Kidney (tissue), 14 donors: ENCODE results near the gene SDC3. TPM values are rescaled to one million over a fixed set of nuclear protein-coding genes. Genes with fewer than 3 reads are reported as not detected.

Experiments used
- DNase-seq, 5 donors: peaks; one replicate each; pipeline ENCODE4 v3.0.0-alpha.2; 2013 to 2020
- FAIRE-seq: peaks from 2 replicates; lab custom pipeline; 2012; peaks lifted over from hg19 to GRCh38; lab: Jason Lieb, UNC
- H3K27ac ChIP-seq, 2 donors: one replicate each; pipeline ENCODE4 v1.7.0; 2013; ENCODE audit warnings: low read depth in 2 of 2, low read length in 2 of 2, inconsistent platforms in 1 of 2
- H3K27me3 ChIP-seq: one replicate; pipeline ENCODE4 v1.7.1; 2013; ENCODE audit warnings: low read length, inconsistent platforms; ENCODE audit not compliant: control insufficient read depth, insufficient read depth
- H3K36me3 ChIP-seq, 3 donors: one replicate each; pipeline versions ENCODE4 v1.7.0 to v1.7.1; 2013; ENCODE audit warnings: low read length in 3 of 3, control low read depth in 1 of 3, inconsistent platforms in 1 of 3; ENCODE audit not compliant: insufficient read depth in 3 of 3, control insufficient read depth in 2 of 3
- H3K4me1 ChIP-seq, 3 donors: one replicate each; pipeline versions ENCODE4 v1.7.0 to v1.7.1; 2013; ENCODE audit warnings: low read length in 3 of 3, inconsistent platforms in 1 of 3, low read depth in 1 of 3; ENCODE audit not compliant: control insufficient read depth in 2 of 3, insufficient read depth in 2 of 3
- H3K4me3 ChIP-seq, 3 donors: one replicate each; pipeline versions ENCODE4 v1.7.0 to v1.8.1; 2013; ENCODE audit warnings: low read length in 3 of 3, control low read depth in 1 of 3, inconsistent platforms in 1 of 3
- H3K9ac ChIP-seq, 3 donors: one replicate each; pipeline versions ENCODE4 v1.7.0 to v1.7.1; 2013; ENCODE audit warnings: low read length in 3 of 3, control low read depth in 1 of 3, inconsistent platforms in 1 of 3
- H3K9me3 ChIP-seq, 3 donors: one replicate each; pipeline versions ENCODE4 v1.7.0 to v1.7.1; 2013; ENCODE audit warnings: low read length in 3 of 3, control low read depth in 1 of 3, inconsistent platforms in 1 of 3; ENCODE audit not compliant: control insufficient read depth in 2 of 3, insufficient read depth in 1 of 3
- intact Hi-C: fragments of 100-400 bp; cut with DNase I; formaldehyde crosslinking; loops from one replicate; pipeline ENCODE4 v1.11.1; 2022
- polyA plus RNA-seq: library from polyadenylated mRNA; stranded (reverse); fragments of 350-450 nt; fragmentation: Illumina TruSeq; extraction: RNeasy Lipid Tissue Mini Kit (QIAGEN cat#74804); gene quantifications from one replicate; pipeline ENCODE4 v1.2.3, GENCODE V29; 2014; ENCODE audit warnings: low read depth, low replicate concordance; ENCODE audit not compliant: insufficient read depth
- total RNA-seq: library from RNA; stranded (reverse); fragmentation: NEBNext Ultra II Directional; extraction: Animal tissue kit (Norgen Biotek cat#: 25700); gene quantifications from one replicate; pipeline ENCODE4 v1.2.1, GENCODE V29; 2021
- TF ChIP-seq, protein P1 (sequence below): IDR thresholded peaks from 3 replicates; pipeline ENCODE4 v1.5.1; 2012; ENCODE audit warnings: mild to moderate bottlenecking, moderate library complexity, borderline replicate concordance; ENCODE audit not compliant: insufficient read depth; ENCODE audit errors: extremely low read depth
- donor health status: control.
- donor health status: control.
- donor health status: control.
- donor health status: control.
- donor health status: control.
- donor health status: DM: yes; HTN: yes; CAD: no.
- donor health status: Normal renal cell carcinoma (clear cell type).

Gene SDC3
- total and polyA plus RNA-seq, 2 donors from 2014 or later: 11.0 to 58.7 TPM

GRCh38 chr1:30879940-30880677 lies 28.4 kb downstream of the SDC3 start:
- DNase-seq: no peak

GRCh38 chr1:30879126-30879786 lies 29.3 kb downstream of the SDC3 start:
- H3K9me3 ChIP-seq: no peaks in the 10 kb centered on the region
- no peak overlapping the region for H3K9ac ChIP-seq
- H3K27me3 ChIP-seq: no peaks in the 10 kb centered on the region
- no peak overlapping the region for H3K27ac ChIP-seq
- FAIRE-seq (no peak), DNase-seq (no peak)
- no peaks in the 10 kb centered on the region for H3K36me3 ChIP-seq
- TF ChIP-seq, protein P1, sequence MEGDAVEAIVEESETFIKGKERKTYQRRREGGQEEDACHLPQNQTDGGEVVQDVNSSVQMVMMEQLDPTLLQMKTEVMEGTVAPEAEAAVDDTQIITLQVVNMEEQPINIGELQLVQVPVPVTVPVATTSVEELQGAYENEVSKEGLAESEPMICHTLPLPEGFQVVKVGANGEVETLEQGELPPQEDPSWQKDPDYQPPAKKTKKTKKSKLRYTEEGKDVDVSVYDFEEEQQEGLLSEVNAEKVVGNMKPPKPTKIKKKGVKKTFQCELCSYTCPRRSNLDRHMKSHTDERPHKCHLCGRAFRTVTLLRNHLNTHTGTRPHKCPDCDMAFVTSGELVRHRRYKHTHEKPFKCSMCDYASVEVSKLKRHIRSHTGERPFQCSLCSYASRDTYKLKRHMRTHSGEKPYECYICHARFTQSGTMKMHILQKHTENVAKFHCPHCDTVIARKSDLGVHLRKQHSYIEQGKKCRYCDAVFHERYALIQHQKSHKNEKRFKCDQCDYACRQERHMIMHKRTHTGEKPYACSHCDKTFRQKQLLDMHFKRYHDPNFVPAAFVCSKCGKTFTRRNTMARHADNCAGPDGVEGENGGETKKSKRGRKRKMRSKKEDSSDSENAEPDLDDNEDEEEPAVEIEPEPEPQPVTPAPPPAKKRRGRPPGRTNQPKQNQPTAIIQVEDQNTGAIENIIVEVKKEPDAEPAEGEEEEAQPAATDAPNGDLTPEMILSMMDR: no peak
- intact Hi-C loops: no loop called here
- H3K4me1 ChIP-seq: peaks cover 0 to 3% (median 0%) of the 10 kb centered on the region in 3 donors
- H3K4me3 ChIP-seq: no peak overlapping the region

More at GRCh38 chr1:30879940-30880677, 28.4 kb downstream of the SDC3 start:
- intact Hi-C loops: no loop called here
- Histone ChIP-seq H3K27me3 (no peaks in the 10 kb centered on the region), H3K27ac (no peak overlapping the region), H3K4me1 (peaks cover 0 to 3% (median 0%) of the 10 kb centered on the region in 3 donors), H3K4me3 (no peak overlapping the region), H3K9ac (no peak overlapping the region), H3K9me3 (no peaks in the 10 kb centered on the region), H3K36me3 (no peaks in the 10 kb centered on the region)
- TF ChIP-seq, protein P1: no peak
- FAIRE-seq: no peak

DNA sequence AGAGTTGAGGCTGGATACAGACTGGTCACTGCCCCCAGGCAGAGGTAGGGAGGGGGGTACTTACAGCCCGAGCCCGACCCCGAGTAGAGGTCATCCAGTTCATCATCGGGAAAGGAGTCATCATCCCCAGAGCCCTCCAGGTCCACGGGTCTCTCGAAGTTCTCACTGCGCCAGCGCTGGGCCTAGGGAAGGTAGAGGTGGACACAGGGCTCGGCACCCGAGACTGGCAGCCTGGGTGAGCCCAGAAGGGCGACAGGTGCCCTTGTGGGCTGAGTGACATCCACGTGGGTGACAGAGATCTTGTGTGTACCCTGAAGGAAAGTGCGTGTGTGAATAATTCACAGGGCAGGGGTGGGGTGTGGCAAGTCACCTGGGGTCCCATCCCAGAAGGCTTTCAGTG lies 30.0 kb downstream of the SDC3 start:
- no peak overlapping the region for H3K27ac ChIP-seq
- peaks cover 0 to 3% (median 0%) of the 10 kb centered on the region in 3 donors for H3K4me1 ChIP-seq
- DNase-seq (peak in 1 of 5 donors; percentile 6), FAIRE-seq (no peak)
- TF ChIP-seq, protein P1: no peak
- intact Hi-C loops: no loop called here
- no peak overlapping the region for H3K9ac ChIP-seq
- H3K27me3 ChIP-seq: no peaks in the 10 kb centered on the region
- no peaks in the 10 kb centered on the region for H3K36me3 ChIP-seq
- H3K4me3 ChIP-seq: no peak overlapping the region
- H3K9me3 ChIP-seq: no peaks in the 10 kb centered on the region
